NCI-H187 (cell line): ENCODE measurements around the gene ZNF727.
"Not testable (repeated sequence)": the region's sequence is repeated elsewhere in the genome, so short reads cannot be mapped to it uniquely, and the experiment has no call there.

Experiments
- DNase-seq, 2 experiments: peaks; one replicate each; lab custom pipeline; 2025; lab: John Stamatoyannopoulos, UW

Gene ZNF727

GRCh38 chr7:64045301-64046040 lies at the start of gene ZNF727:
ZNF727 (plus strand) TSS chr7:64045434; CDS start chr7:64045622, 188 bp downstream.
- no peak for DNase-seq

DNA sequence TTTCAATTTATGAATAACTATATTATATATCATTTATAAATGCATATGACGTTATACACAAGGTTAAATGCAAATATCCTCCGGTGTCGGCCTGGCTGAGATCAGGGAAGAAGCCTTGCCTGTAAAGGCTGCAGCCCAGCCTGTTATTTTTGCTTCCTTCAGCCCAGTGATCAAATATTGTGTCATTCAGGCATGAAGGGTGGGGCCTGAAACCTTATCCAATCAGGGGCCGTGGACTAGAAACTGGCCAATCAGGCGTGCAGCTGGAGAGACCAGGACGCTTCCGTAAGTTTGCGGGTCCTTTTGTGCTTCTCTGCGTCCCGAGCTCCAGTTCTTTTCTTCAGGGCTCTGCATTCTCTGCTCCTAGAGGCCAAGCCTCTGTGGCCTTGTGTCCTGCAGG lies 46.7 kb upstream of the ZNF727 start, which contains the start of gene ZNF722:
ZNF722 (plus strand) TSS at position 301 of the 400 bp plus-strand sequence. CDS start 113 bp downstream, outside the sequence.
- no peak for DNase-seq

- not testable (repeated sequence) for DNase-seq
Observed at GRCh38 chr7:64015496-64015895, 29.7 kb upstream of the ZNF727 start.

GRCh38 chr7:64035388-64035787 lies 9.8 kb upstream of the ZNF727 start:
- DNase-seq: no peak

- DNase-seq: no peak
Observed at GRCh38 chr7:64037095-64037494, 8.1 kb upstream of the ZNF727 start.

GRCh38 chr7:64046041-64046389 lies 781 bp downstream of the ZNF727 start:
- DNase-seq: no peak

GRCh38 chr7:64077837-64078698 lies 32.8 kb downstream of the ZNF727 start:
- not testable (repeated sequence) for DNase-seq

GRCh38 chr7:64078699-64078994 lies 33.4 kb downstream of the ZNF727 start:
- no peak for DNase-seq

GRCh38 chr7:64087501-64087900 lies 42.3 kb downstream of the ZNF727 start:
- DNase-seq: no peak

- DNase-seq: not testable (repeated sequence)
Observed at GRCh38 chr7:64088863-64089262, 43.6 kb downstream of the ZNF727 start.
